Measurements from ENCODE around the gene PXDC1.

DNA sequence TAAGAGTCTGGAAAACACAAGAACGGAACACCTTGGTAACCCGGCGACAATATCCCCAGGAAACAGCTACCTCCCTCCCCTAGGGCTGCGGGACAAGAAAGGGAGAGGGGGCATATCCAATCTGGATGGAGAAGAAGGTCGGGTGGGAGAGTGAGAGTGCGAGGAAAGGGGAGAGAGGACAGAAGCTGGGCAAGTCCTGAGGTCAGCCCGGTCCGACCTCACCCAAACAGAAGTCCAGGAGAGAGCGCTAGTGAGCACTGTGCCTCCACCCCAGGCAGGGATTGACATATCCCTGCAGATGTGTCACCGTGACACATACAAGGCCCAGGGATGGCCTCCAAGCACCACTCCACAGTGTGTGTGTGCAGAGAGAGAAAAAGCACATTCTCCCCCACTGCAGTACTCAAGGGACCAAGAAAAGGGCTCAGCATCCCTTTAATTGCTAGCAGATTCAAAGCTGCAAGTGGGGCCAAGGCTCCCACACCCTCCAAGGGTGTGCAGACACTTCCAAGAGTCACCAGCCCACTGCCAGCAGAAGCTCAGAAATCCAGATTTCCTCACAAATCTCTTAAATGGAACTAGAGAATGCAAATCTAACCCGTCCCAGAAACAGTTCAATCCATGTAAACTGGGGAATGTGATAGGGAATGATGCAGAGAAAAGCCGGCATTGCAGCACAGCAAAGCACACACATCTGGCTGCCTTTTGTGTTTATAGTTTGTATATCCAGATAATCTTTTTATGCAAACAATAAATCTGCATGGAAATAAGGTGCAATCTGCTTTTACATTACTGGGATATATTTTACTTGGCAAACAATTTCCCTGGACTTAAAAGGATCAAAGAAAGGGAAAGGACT lies 3.1 kb downstream of the PXDC1 start:
- TF ChIP-seq CTCF (IDR thresholded peaks at IDR 0.05; ENCODE audit: poor library complexity, severe bottlenecking) (peak; percentile 61), EP300 (conservative IDR thresholded peaks at IDR 0.05; ENCODE audit: poor library complexity, severe bottlenecking) (no peak), EZH2 (IDR thresholded peaks at IDR 0.05; ENCODE audit: borderline replicate concordance, insufficient read depth, low read length, poor library complexity, severe bottlenecking) (no peak), REST (IDR thresholded peaks at IDR 0.05; ENCODE audit: borderline replicate concordance) (no peak), SMC3 (conservative IDR thresholded peaks at IDR 0.05; ENCODE audit: poor library complexity) (peak; percentile 71), POLR2AphosphoS5 (IDR thresholded peaks at IDR 0.05) (no peak), TAF1 (IDR thresholded peaks at IDR 0.05; ENCODE audit: low read depth) (no peak)

Data from neural cell (in vitro differentiated cells).